HEK293T (cell line): Measurements from ENCODE around the gene ANKRD44.

Experiments used
- ARNT ChIP-seq: fragments of 450-650 bp; IDR thresholded peaks from 2 replicates; pipeline ENCODE4 v1.6.1; 2017; ENCODE audit warnings: mild to moderate bottlenecking
- CTBP1 ChIP-seq: fragments of 450-650 bp; IDR thresholded peaks from 2 replicates; pipeline ENCODE4 v1.6.1; 2016; ENCODE audit warnings: borderline replicate concordance
- ELF4 ChIP-seq: fragments of 450-650 bp; IDR thresholded peaks from 2 replicates; pipeline ENCODE4 v1.6.1; 2017; ENCODE audit warnings: antibody characterized with exemption
- FOXK2 ChIP-seq: fragments of 450-650 bp; IDR thresholded peaks from 2 replicates; pipeline ENCODE4 v1.6.1; 2016; ENCODE audit warnings: mild to moderate bottlenecking
- FOXM1 ChIP-seq: fragments of 450-650 bp; IDR thresholded peaks from 2 replicates; pipeline ENCODE4 v1.6.1; 2017; ENCODE audit warnings: mild to moderate bottlenecking, borderline replicate concordance
- HDGF ChIP-seq: fragments of 450-650 bp; IDR thresholded peaks from 2 replicates; pipeline ENCODE4 v1.6.1; 2017; ENCODE audit warnings: antibody characterized with exemption, borderline replicate concordance
- NFRKB ChIP-seq: fragments of 450-650 bp; IDR thresholded peaks from 2 replicates; pipeline ENCODE4 v1.6.1; 2016; ENCODE audit warnings: mild to moderate bottlenecking, moderate library complexity
- SP1 ChIP-seq: fragments of 450-650 bp; IDR thresholded peaks from 2 replicates; pipeline ENCODE4 v1.6.1; 2017
- SUZ12 ChIP-seq: fragments of 450-650 bp; IDR thresholded peaks from 2 replicates; pipeline ENCODE4 v1.6.1; 2016; ENCODE audit warnings: mild to moderate bottlenecking
- TARDBP ChIP-seq: fragments of 450-650 bp; IDR thresholded peaks from 2 replicates; pipeline ENCODE4 v1.6.1; 2016
- ZNF384 ChIP-seq: fragments of 450-650 bp; IDR thresholded peaks from 2 replicates; pipeline ENCODE4 v1.6.1; 2016

DNA sequence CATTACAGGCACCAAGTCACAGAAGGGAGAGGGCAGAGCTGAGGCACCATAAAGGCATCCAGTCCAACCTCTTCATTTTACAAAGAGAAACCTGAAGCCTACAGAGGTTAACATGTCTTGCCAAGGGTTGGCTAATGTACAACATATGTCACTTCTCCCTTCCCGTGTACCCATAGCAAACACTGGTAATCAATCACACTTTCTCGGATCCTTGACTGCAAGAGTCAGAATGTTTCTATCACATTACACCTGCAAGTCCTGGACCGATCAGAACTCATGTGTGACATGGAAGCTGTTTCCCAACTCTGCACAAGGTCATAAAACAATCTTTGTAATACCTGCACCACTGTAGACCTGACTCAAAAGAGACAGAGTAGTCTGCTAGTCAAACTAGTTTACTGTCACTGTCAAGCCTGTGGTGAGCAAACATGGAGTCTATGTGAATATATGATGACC, 6.0 kb downstream of the ANKRD44 start:
- TF ChIP-seq FOXM1 (no peak), ZNF384 (no peak), SUZ12 (no peak), TARDBP (no peak), SP1 (no peak), ELF4 (no peak), ARNT (no peak), CTBP1 (no peak), HDGF (no peak), FOXK2 (no peak), NFRKB (no peak)
